Measurements from ENCODE around the gene EPAS1. TPM values are rescaled to one million over a fixed set of nuclear protein-coding genes. Genes with fewer than 3 reads are reported as not detected.

The EPAS1 gene
- total RNA-seq, 1 experiment from 2014 or later: 43.2 TPM

- TF ChIP-seq EZH2phosphoT487 (IDR thresholded peaks at IDR 0.05; ENCODE audit: borderline replicate concordance, low read length): no peak
- TF ChIP-seq CTCF (conservative IDR thresholded peaks at IDR 0.05; ENCODE audit: low read depth, low read length): no peak
- no peak for TF ChIP-seq EZH2 (IDR thresholded peaks at IDR 0.05; ENCODE audit: low read length, unreplicated experiment)
- ChIA-PET CTCF (no interaction called here), POLR2A (ENCODE audit: unreplicated experiment) (no interaction called here)
- H3F3A ChIP-seq (ENCODE audit: low read length, unreplicated experiment): no peaks in the 10 kb centered on the region
- DNase-seq (no peak), ATAC-seq (no peak)
- no peaks in the 10 kb centered on the region for H3K27me3 ChIP-seq (ENCODE audit: low read length)
- peaks cover 25% of the 10 kb centered on the region for H3K36me3 ChIP-seq (ENCODE audit: low read depth, low read length)
- no peak overlapping the region for H2AFZ ChIP-seq (ENCODE audit: low read length)
- no peak overlapping the region for H3K27ac ChIP-seq (ENCODE audit: low read length)
- BruUV-seq (replicated peaks): no TSS peak
- H3K9me2 ChIP-seq (replicated peaks; ENCODE audit: low read length): no peaks in the 10 kb centered on the region
- H4K20me1 ChIP-seq (ENCODE audit: low read length): no peaks in the 10 kb centered on the region
- intact Hi-C loops (cut with micrococcal nuclease): no loop called here
- no peak overlapping the region for H3K4me2 ChIP-seq (ENCODE audit: low read length)
- no peak overlapping the region for H3K4me3 ChIP-seq (ENCODE audit: low read length)
- no peak overlapping the region for H3K9ac ChIP-seq (ENCODE audit: low read length)
- H3K9me3 ChIP-seq (ENCODE audit: low read length): no peaks in the 10 kb centered on the region
- H3K79me2 ChIP-seq (ENCODE audit: low read length): no peaks in the 10 kb centered on the region
- H3K4me1 ChIP-seq (ENCODE audit: insufficient read depth, low read length): peaks cover 1% of the 10 kb centered on the region; the same call in 1 of the 2 replicates
Measured at GRCh38 chr2:46380038-46380940, 83.1 kb downstream of the EPAS1 start.

GRCh38 chr2:46381263-46381849 lies 84.1 kb downstream of the EPAS1 start:
- H3K36me3 ChIP-seq (ENCODE audit: low read depth, low read length): peaks cover 25% of the 10 kb centered on the region
- no peak overlapping the region for H2AFZ ChIP-seq (ENCODE audit: low read length)

More at GRCh38 chr2:46381263-46381849, 84.1 kb downstream of the EPAS1 start:
- ATAC-seq (peak; percentile 23; the same call in 1 of the 2 replicates), DNase-seq (no peak)
- ChIA-PET CTCF (no interaction called here), POLR2A (ENCODE audit: unreplicated experiment) (no interaction called here)
- Histone ChIP-seq H3K9me3 (ENCODE audit: low read length) (no peaks in the 10 kb centered on the region), H3K27me3 (ENCODE audit: low read length) (no peaks in the 10 kb centered on the region), H3K4me3 (ENCODE audit: low read length) (no peak overlapping the region), H3K4me2 (ENCODE audit: low read length) (no peak overlapping the region), H3K9ac (ENCODE audit: low read length) (no peak overlapping the region), H4K20me1 (ENCODE audit: low read length) (no peaks in the 10 kb centered on the region), H3F3A (ENCODE audit: low read length, unreplicated experiment) (no peaks in the 10 kb centered on the region), H3K4me1 (ENCODE audit: insufficient read depth, low read length) (peaks cover 12% of the 10 kb centered on the region), H3K9me2 (replicated peaks; ENCODE audit: low read length) (no peaks in the 10 kb centered on the region), H3K79me2 (ENCODE audit: low read length) (no peaks in the 10 kb centered on the region), H3K27ac (ENCODE audit: low read length) (no peak overlapping the region)
- no peak for TF ChIP-seq EZH2phosphoT487 (IDR thresholded peaks at IDR 0.05; ENCODE audit: borderline replicate concordance, low read length)
- no peak for TF ChIP-seq CTCF (conservative IDR thresholded peaks at IDR 0.05; ENCODE audit: low read depth, low read length)
- no peak for TF ChIP-seq EZH2 (IDR thresholded peaks at IDR 0.05; ENCODE audit: low read length, unreplicated experiment)
- intact Hi-C loops (cut with micrococcal nuclease): no loop called here
- BruUV-seq (replicated peaks): no TSS peak
